Mucosa of descending colon (tissue), 3 donors: Measurements from ENCODE around the gene TSEN2. TPM values are rescaled to one million over a fixed set of nuclear protein-coding genes. Genes with fewer than 3 reads are reported as not detected.

ENCODE experiments used
- ATAC-seq: fragments of 200-7000 bp; cut with Tn5 transposase; one replicate; pipeline ENCODE4 v1.9.1; 2020; ENCODE audit warnings: mild to moderate bottlenecking, moderate library complexity
- DNase-seq, 3 donors: peaks; one replicate each; pipeline ENCODE4 v3.0.0-alpha.2; 2020
- H3K36me3 ChIP-seq: fragments of 200-600 bp; one replicate; pipeline ENCODE4 v1.8.0; 2021; ENCODE audit warnings: low read depth, mild to moderate bottlenecking
- H3K4me1 ChIP-seq: fragments of 200-600 bp; one replicate; pipeline ENCODE4 v1.8.0; 2021; ENCODE audit warnings: low read depth, mild to moderate bottlenecking
- H3K4me3 ChIP-seq: fragments of 200-600 bp; one replicate; pipeline ENCODE4 v1.8.0; 2021; ENCODE audit warnings: mild to moderate bottlenecking
- H3K9me3 ChIP-seq: fragments of 200-600 bp; one replicate; pipeline ENCODE4 v1.8.0; 2021; ENCODE audit warnings: mild to moderate bottlenecking
- CTCF ChIP-seq: fragments of 200-600 bp; IDR thresholded peaks from one replicate; pipeline ENCODE4 v1.8.0; 2022; ENCODE audit warnings: antibody characterized with exemption, mild to moderate bottlenecking
- intact Hi-C, 2 donors: fragments of 100-400 bp; cut with DNase I in 1 of 2; cut with micrococcal nuclease in 1 of 2; formaldehyde crosslinking; loops; one replicate each; pipeline versions ENCODE4 v1.11.0 to v1.11.1; 2022; cut with DNase I, micrococcal nuclease
- total RNA-seq, 3 donors: library from RNA; stranded (reverse); fragmentation: NEBNext Ultra II Directional in 2 of 3; extraction: Animal tissue kit (Norgen Biotek cat#: 25700) in 2 of 3; gene quantifications; one replicate each; pipeline versions ENCODE4 v1.2.1 to v1.2.4, GENCODE V29; 2021 to 2023
- donor health status: DM: no; HTN: no; CAD: no; lungs with moderate emphysema.
- donor health status: DM: no; HTN: no; CAD: no.
- donor health status: DM: no; HTN: yes; CAD: no.

TSEN2 gene
- total RNA-seq, 3 donors from 2014 or later = 18.2 to 29.7 (median 28.8) TPM

- no peak for ATAC-seq
- no peak for DNase-seq
- peaks cover 28% of the 10 kb centered on the region for H3K4me1 ChIP-seq
- no peaks in the 10 kb centered on the region for H3K9me3 ChIP-seq
- intact Hi-C loops = no loop called here
- no peak for TF ChIP-seq CTCF
- H3K4me3 ChIP-seq = no peak overlapping the region
- no peaks in the 10 kb centered on the region for H3K36me3 ChIP-seq
Measured at GRCh38 chr3:12461097-12461649, 23.1 kb upstream of the TSEN2 start.

GRCh38 chr3:12462159-12462947, 21.9 kb upstream of the TSEN2 start:
- intact Hi-C loops = no loop called here
- ATAC-seq = peak; percentile 72
- no peak for TF ChIP-seq CTCF

GRCh38 chr3:12463686-12464085, 20.6 kb upstream of the TSEN2 start:
- TF ChIP-seq CTCF = no peak
- Histone ChIP-seq H3K4me1 (peaks cover 22% of the 10 kb centered on the region), H3K4me3 (no peak overlapping the region), H3K9me3 (no peaks in the 10 kb centered on the region), H3K36me3 (no peaks in the 10 kb centered on the region)
- DNase-seq (peak in 1 of 3 donors; percentile 21), ATAC-seq (no peak)
- intact Hi-C loops = no loop called here

More at GRCh38 chr3:12462159-12462947, 21.9 kb upstream of the TSEN2 start:
- no peak overlapping the region for H3K4me3 ChIP-seq
- peaks cover 30% of the 10 kb centered on the region for H3K4me1 ChIP-seq
- H3K9me3 ChIP-seq = no peaks in the 10 kb centered on the region
- peak; percentile 65 to 72 (median 68) for DNase-seq
- H3K36me3 ChIP-seq = no peaks in the 10 kb centered on the region

- DNase-seq (no peak), ATAC-seq (no peak)
- peaks cover 21% of the 10 kb centered on the region for H3K4me1 ChIP-seq
- no peak overlapping the region for H3K4me3 ChIP-seq
- no peak for TF ChIP-seq CTCF
- H3K9me3 ChIP-seq = no peaks in the 10 kb centered on the region
- intact Hi-C loops = no loop called here
- no peaks in the 10 kb centered on the region for H3K36me3 ChIP-seq
Measured at GRCh38 chr3:12464181-12464580, 20.1 kb upstream of the TSEN2 start.

GRCh38 chr3:12465151-12465835, 19.0 kb upstream of the TSEN2 start:
- DNase-seq = no peak
- no peaks in the 10 kb centered on the region for H3K9me3 ChIP-seq
- no peak overlapping the region for H3K4me3 ChIP-seq
- intact Hi-C loops = no loop called here
- no peaks in the 10 kb centered on the region for H3K36me3 ChIP-seq
- no peak for TF ChIP-seq CTCF
- H3K4me1 ChIP-seq = peaks cover 18% of the 10 kb centered on the region
- ATAC-seq = no peak
